ENCODE data around the gene MYO1D. TPM values are rescaled to one million over a fixed set of nuclear protein-coding genes. Genes with fewer than 3 reads are reported as not detected.

The MYO1D gene
- total and polyA plus RNA-seq, 12 donors, result 13.6 to 103 (median 59.8) TPM

DNA sequence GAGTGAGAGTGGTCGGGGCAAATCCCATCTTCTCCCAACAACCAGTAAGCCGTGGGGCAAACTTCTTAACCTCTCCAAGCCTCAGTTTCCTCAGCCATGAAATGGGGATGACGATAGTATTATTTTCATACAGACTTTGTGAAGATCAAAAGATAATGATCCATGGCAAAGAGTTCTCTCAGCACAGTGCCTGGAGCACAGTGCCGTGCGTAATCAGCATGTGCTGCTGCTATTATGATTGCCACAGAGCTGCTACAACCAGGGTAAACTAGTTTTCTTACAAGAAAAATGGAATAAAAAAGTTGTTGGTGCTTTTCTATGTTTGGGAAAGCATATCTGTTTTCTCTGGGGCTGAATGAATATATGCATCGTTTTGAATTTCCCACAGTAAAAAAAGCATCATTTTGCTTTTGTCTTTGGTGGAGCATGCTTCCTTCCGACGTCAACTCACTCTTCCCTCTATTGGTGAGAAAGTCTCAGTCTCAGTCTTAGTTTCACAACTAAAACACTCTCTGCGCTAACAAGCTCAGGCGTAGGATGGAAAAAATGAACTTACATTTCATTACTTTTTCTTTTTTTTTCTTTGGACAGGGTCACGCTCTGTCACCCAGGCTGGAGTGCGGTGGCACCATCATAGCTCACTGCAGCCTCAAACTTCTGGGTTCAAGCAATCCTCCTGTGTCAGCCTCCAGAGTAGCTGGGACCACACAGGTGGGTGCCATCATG lies 352.9 kb downstream of the MYO1D start:
- TF ChIP-seq, protein P1, sequence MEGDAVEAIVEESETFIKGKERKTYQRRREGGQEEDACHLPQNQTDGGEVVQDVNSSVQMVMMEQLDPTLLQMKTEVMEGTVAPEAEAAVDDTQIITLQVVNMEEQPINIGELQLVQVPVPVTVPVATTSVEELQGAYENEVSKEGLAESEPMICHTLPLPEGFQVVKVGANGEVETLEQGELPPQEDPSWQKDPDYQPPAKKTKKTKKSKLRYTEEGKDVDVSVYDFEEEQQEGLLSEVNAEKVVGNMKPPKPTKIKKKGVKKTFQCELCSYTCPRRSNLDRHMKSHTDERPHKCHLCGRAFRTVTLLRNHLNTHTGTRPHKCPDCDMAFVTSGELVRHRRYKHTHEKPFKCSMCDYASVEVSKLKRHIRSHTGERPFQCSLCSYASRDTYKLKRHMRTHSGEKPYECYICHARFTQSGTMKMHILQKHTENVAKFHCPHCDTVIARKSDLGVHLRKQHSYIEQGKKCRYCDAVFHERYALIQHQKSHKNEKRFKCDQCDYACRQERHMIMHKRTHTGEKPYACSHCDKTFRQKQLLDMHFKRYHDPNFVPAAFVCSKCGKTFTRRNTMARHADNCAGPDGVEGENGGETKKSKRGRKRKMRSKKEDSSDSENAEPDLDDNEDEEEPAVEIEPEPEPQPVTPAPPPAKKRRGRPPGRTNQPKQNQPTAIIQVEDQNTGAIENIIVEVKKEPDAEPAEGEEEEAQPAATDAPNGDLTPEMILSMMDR (IDR thresholded peaks at IDR 0.05), result no peak
- TF ChIP-seq POLR2A (IDR thresholded peaks at IDR 0.05), result no peak
- intact Hi-C loops (cut with DNase I), result no loop called here
- WGBS, 4 donors, result 89 to 93% (median 92%) methylated on average over 12 of the region's 12 CpGs

DNA sequence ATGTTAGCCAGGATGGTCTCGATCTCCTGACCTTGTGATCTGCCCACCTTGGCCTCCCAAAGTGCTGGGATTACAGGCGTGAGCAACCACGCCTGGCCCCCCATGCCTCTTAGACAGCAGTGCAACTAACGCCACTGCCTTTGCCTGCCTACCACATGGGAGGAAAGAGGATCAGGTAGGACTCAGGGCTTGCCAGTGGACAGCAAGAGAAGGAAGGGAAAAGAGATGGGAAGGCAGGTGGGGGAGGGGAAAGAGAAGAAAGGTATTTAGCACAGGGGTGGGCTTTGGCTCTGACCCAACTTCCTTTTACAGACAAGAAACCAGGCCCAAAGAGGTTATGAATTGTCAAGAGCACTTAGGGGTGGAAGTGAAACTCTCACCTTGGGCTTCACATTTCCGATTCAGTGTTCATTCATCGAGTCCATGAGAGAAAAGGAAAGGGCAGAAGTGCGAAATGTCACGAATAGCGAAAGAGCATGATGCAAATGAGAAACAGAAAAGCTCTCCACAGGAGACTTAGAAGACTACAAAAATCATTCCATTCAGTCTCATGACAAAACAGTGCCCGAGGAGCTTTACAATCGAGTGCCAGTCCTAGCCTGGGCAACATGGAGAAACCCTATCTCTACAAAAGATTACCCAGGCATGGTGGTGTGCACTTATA lies 353.8 kb downstream of the MYO1D start:
- H3K27ac ChIP-seq, result no peak overlapping the region
- no peaks in the 10 kb centered on the region for H3K36me3 ChIP-seq (replicated peaks in 1 of 2)
- DNase-seq, result no peak
- H3K9me3 ChIP-seq (replicated peaks in 1 of 3), result no peaks in the 10 kb centered on the region
- 90 to 96% (median 91%) methylated on average over 11 of the region's 11 CpGs for WGBS, 4 donors
- no peaks in the 10 kb centered on the region for H3K27me3 ChIP-seq
- no peak overlapping the region for H3K4me3 ChIP-seq
- intact Hi-C loops (cut with DNase I), result no loop called here
- H3K4me1 ChIP-seq (replicated peaks in 1 of 2), result peaks cover 14% of the 10 kb centered on the region in 2 donors
- TF ChIP-seq, protein P1 (IDR thresholded peaks at IDR 0.05), result no peak
- no peak for TF ChIP-seq POLR2A (IDR thresholded peaks at IDR 0.05)

More for the DNA sequence above, 352.9 kb downstream of the MYO1D start:
- H3K4me1 ChIP-seq (replicated peaks in 1 of 2), result peaks cover 11 to 12% of the 10 kb centered on the region in 2 donors
- H3K27me3 ChIP-seq, result no peaks in the 10 kb centered on the region
- no peaks in the 10 kb centered on the region for H3K9me3 ChIP-seq (replicated peaks in 1 of 3)
- H3K36me3 ChIP-seq (replicated peaks in 1 of 2), result no peaks in the 10 kb centered on the region
- H3K4me3 ChIP-seq, result no peak overlapping the region
- no peak overlapping the region for H3K27ac ChIP-seq
- DNase-seq, result no peak

DNA sequence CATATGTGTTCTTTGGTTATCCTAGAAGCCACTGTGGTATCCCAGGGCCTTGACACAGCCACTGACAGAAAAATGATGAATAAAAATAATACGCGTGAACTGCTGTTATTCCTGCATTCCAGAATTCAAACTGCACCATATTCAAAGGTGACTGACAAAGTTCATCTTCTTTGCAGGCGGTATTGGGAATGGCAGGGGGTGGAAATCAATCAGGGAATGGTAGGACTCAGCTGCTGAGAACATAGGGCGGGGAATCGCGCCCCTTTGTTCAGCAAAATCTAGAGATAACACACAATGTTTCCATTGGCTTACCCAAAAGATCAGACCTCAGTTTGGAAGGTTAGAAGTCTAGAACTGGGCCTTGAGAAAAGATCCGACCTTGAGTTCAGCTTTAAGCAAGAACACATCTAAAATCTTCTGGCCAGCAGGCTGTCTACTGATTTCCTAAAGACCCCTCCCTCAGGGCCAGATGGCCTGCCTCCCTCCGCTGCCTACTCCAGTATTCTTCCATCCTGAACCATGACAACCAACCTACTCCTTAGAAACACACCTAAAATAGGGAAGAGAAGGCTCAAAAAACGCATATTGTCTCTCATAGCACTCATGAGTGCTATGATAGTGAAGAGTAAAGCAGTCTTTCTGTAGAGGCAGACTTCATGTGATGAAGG lies 356.1 kb downstream of the MYO1D start:
- 91 to 95% (median 94%) methylated on average over 9 of the region's 9 CpGs for WGBS, 4 donors
- no peak for DNase-seq
- H3K27ac ChIP-seq, result peak overlapping the region in 1 of 5 donors; percentile 53
- H3K36me3 ChIP-seq (replicated peaks in 1 of 2), result no peaks in the 10 kb centered on the region
- no peaks in the 10 kb centered on the region for H3K27me3 ChIP-seq
- TF ChIP-seq POLR2A (IDR thresholded peaks at IDR 0.05), result no peak
- TF ChIP-seq, protein P1 (IDR thresholded peaks at IDR 0.05), result no peak
- peaks cover 19 to 27% of the 10 kb centered on the region in 2 donors for H3K4me1 ChIP-seq (replicated peaks in 1 of 2)
- H3K9me3 ChIP-seq (replicated peaks in 1 of 3), result no peaks in the 10 kb centered on the region
- no peak overlapping the region for H3K4me3 ChIP-seq
- intact Hi-C loops (cut with DNase I), result no loop called here

GRCh38 chr17:32520104-32520701 lies 356.7 kb downstream of the MYO1D start:
- Histone ChIP-seq H3K4me3 (peak overlapping the region in 1 of 4 donors; percentile 65), H3K27ac (peak overlapping the region in 1 of 5 donors; percentile 53), H3K4me1 (replicated peaks in 1 of 2) (peaks cover 19 to 27% of the 10 kb centered on the region in 2 donors), H3K9me3 (replicated peaks in 1 of 3) (no peaks in the 10 kb centered on the region), H3K27me3 (no peaks in the 10 kb centered on the region), H3K36me3 (replicated peaks in 1 of 2) (no peaks in the 10 kb centered on the region)
- peak in 3 of 7 donors; percentile 22 to 67 (median 39) for DNase-seq
- intact Hi-C loops (cut with DNase I), result no loop called here
- WGBS, 4 donors, result 58 to 74% (median 68%) methylated on average over 17 of the region's 17 CpGs
- TF ChIP-seq POLR2A (IDR thresholded peaks at IDR 0.05), result no peak
- TF ChIP-seq, protein P1 (IDR thresholded peaks at IDR 0.05), result no peak

Data from adrenal gland (tissue), 12 donors.